OCI-LY1 (cell line): Measurements from ENCODE around the gene IQGAP2.

Experiments used
- H2AFZ ChIP-seq: fragments of 200-600 bp; sonication (generic), shearing (Covaris generic); 2 replicates; pipeline ENCODE4 v1.6.0; 2014; ENCODE audit warnings: antibody characterized with exemption, mild to moderate bottlenecking, low read length
- H3F3A ChIP-seq: fragments of 200-600 bp; sonication (generic), shearing (Covaris generic); 2 replicates; pipeline ENCODE4 v1.6.0; 2014; ENCODE audit warnings: mild to moderate bottlenecking, antibody characterized with exemption, low read length, moderate library complexity; ENCODE audit not compliant: insufficient read depth
- H3K27ac ChIP-seq: fragments of 200-600 bp; sonication (generic); 2 replicates; pipeline ENCODE4 v1.5.1; 2014; ENCODE audit warnings: low read length, mixed run types, mild to moderate bottlenecking, low read depth; ENCODE audit not compliant: poor library complexity, severe bottlenecking
- H3K27me3 ChIP-seq: fragments of 200-600 bp; sonication (generic); 2 replicates; pipeline ENCODE4 v1.6.0; 2014; ENCODE audit warnings: antibody characterized with exemption, mild to moderate bottlenecking, low read length, moderate library complexity; ENCODE audit not compliant: insufficient read depth
- H3K36me3 ChIP-seq: fragments of 200-600 bp; sonication (generic); 2 replicates; pipeline ENCODE4 v1.6.1; 2014; ENCODE audit warnings: mild to moderate bottlenecking, antibody characterized with exemption, low read length, moderate library complexity, mixed read lengths; ENCODE audit not compliant: insufficient read depth
- H3K4me1 ChIP-seq: fragments of 200-600 bp; sonication (generic); 2 replicates; pipeline ENCODE4 v1.5.1; 2014; ENCODE audit warnings: mild to moderate bottlenecking, low read length, moderate library complexity; ENCODE audit not compliant: insufficient read depth, severe bottlenecking
- H3K4me2 ChIP-seq: fragments of 200-600 bp; sonication (generic), shearing (Covaris generic); 2 replicates; pipeline ENCODE4 v1.6.1; 2014; ENCODE audit warnings: low read length
- H3K4me3 ChIP-seq: fragments of 200-600 bp; sonication (generic); 2 replicates; pipeline ENCODE4 v1.5.1; 2014; ENCODE audit warnings: low read length, low read depth, mild to moderate bottlenecking, mixed read lengths; ENCODE audit not compliant: poor library complexity, severe bottlenecking
- H3K79me2 ChIP-seq: fragments of 200-600 bp; shearing (Covaris generic); 2 replicates; pipeline ENCODE4 v1.6.1; 2016; ENCODE audit warnings: mixed run types, low read length, mixed read lengths; ENCODE audit not compliant: insufficient read depth
- H3K9ac ChIP-seq: fragments of 200-600 bp; sonication (generic), shearing (Covaris generic); 2 replicates; pipeline ENCODE4 v1.6.1; 2014; ENCODE audit warnings: mild to moderate bottlenecking, low read length, mixed read lengths
- H3K9me2 ChIP-seq: fragments of 200-600 bp; sonication (generic), shearing (Covaris generic); 2 replicates; pipeline ENCODE4 v1.6.1; 2014; ENCODE audit warnings: low read depth, mild to moderate bottlenecking, low read length, mixed read lengths
- H3K9me3 ChIP-seq: fragments of 200-600 bp; shearing (Covaris generic); 2 replicates; pipeline ENCODE4 v1.6.1; 2014; ENCODE audit warnings: low read length, mixed read lengths
- H4K20me1 ChIP-seq: fragments of 200-600 bp; sonication (generic), shearing (Covaris generic); 2 replicates; pipeline ENCODE4 v1.6.0; 2016; ENCODE audit warnings: mild to moderate bottlenecking, low read length; ENCODE audit not compliant: insufficient read depth
- CTCF ChIP-seq: fragments of 200-600 bp; sonication (generic), shearing (Covaris generic); IDR thresholded peaks from 2 replicates; pipeline ENCODE4 v1.5.1; 2017; ENCODE audit warnings: mild to moderate bottlenecking, antibody characterized with exemption, low read length, moderate library complexity, mixed read lengths
- EZH2 ChIP-seq: fragments of 200-600 bp; sonication (generic), shearing (Covaris generic); IDR thresholded peaks from 2 replicates; pipeline ENCODE4 v1.8.0; 2017; ENCODE audit warnings: borderline replicate concordance, mixed run types, mild to moderate bottlenecking, antibody characterized with exemption, low read length, moderate library complexity, mixed read lengths

Gene IQGAP2

GRCh38 chr5:76723266-76723665 is 320.2 kb downstream of the IQGAP2 start:
- Histone ChIP-seq H3K79me2 (no peaks in the 10 kb centered on the region), H3K27me3 (no peaks in the 10 kb centered on the region), H3K4me2 (no peak overlapping the region), H2AFZ (no peak overlapping the region), H3K9me3 (no peaks in the 10 kb centered on the region), H3K36me3 (no peaks in the 10 kb centered on the region), H3K4me1 (no peaks in the 10 kb centered on the region), H4K20me1 (no peaks in the 10 kb centered on the region), H3F3A (no peaks in the 10 kb centered on the region), H3K9me2 (no peaks in the 10 kb centered on the region), H3K4me3 (no peak overlapping the region), H3K27ac (no peak overlapping the region), H3K9ac (no peak overlapping the region)
- no peak for TF ChIP-seq CTCF
- no peak for TF ChIP-seq EZH2

- H3K4me1 ChIP-seq = no peaks in the 10 kb centered on the region
- H3K9me2 ChIP-seq = no peaks in the 10 kb centered on the region
- H3K27me3 ChIP-seq = no peaks in the 10 kb centered on the region
- no peak overlapping the region for H3K27ac ChIP-seq
- H3K4me2 ChIP-seq = no peak overlapping the region
- H3K9me3 ChIP-seq = no peaks in the 10 kb centered on the region
- no peak overlapping the region for H3K4me3 ChIP-seq
- H2AFZ ChIP-seq = no peak overlapping the region
- no peaks in the 10 kb centered on the region for H3F3A ChIP-seq
- H3K36me3 ChIP-seq = no peaks in the 10 kb centered on the region
- TF ChIP-seq CTCF (no peak), EZH2 (no peak)
- H3K79me2 ChIP-seq = no peaks in the 10 kb centered on the region
- H4K20me1 ChIP-seq = no peaks in the 10 kb centered on the region
- H3K9ac ChIP-seq = no peak overlapping the region
Observed at GRCh38 chr5:76723906-76724305, 320.8 kb downstream of the IQGAP2 start.

GRCh38 chr5:76724871-76725270 is 321.8 kb downstream of the IQGAP2 start:
- Histone ChIP-seq H3K36me3 (no peaks in the 10 kb centered on the region), H3K27me3 (no peaks in the 10 kb centered on the region), H3K9me2 (no peaks in the 10 kb centered on the region), H3K9me3 (peaks cover 8% of the 10 kb centered on the region), H3K4me3 (no peak overlapping the region), H3K9ac (no peak overlapping the region), H4K20me1 (no peaks in the 10 kb centered on the region), H3K27ac (no peak overlapping the region), H3K4me1 (no peaks in the 10 kb centered on the region), H3F3A (no peaks in the 10 kb centered on the region), H3K4me2 (no peak overlapping the region), H2AFZ (no peak overlapping the region), H3K79me2 (no peaks in the 10 kb centered on the region)
- TF ChIP-seq CTCF (no peak), EZH2 (no peak)
